Type B pancreatic cell (in vitro differentiated cells): ENCODE measurements around the gene PCBP2. TPM values are rescaled to one million over a fixed set of nuclear protein-coding genes. Genes with fewer than 3 reads are reported as not detected.
"Not testable (repeated sequence)": the region's sequence is repeated elsewhere in the genome, so short reads cannot be mapped to it uniquely, and the experiment has no call there.

Experiments used
- DNase-seq: peaks from one replicate; pipeline ENCODE4 v3.0.0; 2021; ENCODE audit warnings: mixed read lengths; ENCODE audit not compliant: unreplicated experiment; ENCODE audit errors: extremely low spot score
- H3K27ac Mint-ChIP-seq: 2 replicates; pipeline ENCODE4 v1.8.0; 2021; ENCODE audit warnings: mild to moderate bottlenecking, mixed read lengths
- H3K27me3 Mint-ChIP-seq: 2 replicates; pipeline ENCODE4 v1.8.0; 2021; ENCODE audit warnings: mixed read lengths
- H3K36me3 Mint-ChIP-seq: 2 replicates; pipeline ENCODE4 v1.8.0; 2021; ENCODE audit warnings: mixed read lengths
- H3K4me1 Mint-ChIP-seq: one replicate; pipeline ENCODE4 v1.8.0; 2021; ENCODE audit warnings: mixed read lengths; ENCODE audit not compliant: unreplicated experiment
- H3K4me3 Mint-ChIP-seq: 2 replicates; pipeline ENCODE4 v1.8.0; 2021; ENCODE audit warnings: mild to moderate bottlenecking, mixed read lengths
- H3K9me3 Mint-ChIP-seq: 2 replicates; pipeline ENCODE4 v1.8.0; 2021; ENCODE audit warnings: mixed read lengths
- CTCF ChIP-seq: fragments of 200-600 bp; sonication (generic); conservative IDR thresholded peaks from 2 replicates; pipeline ENCODE4 v1.5.0; 2021; ENCODE audit warnings: antibody characterized with exemption, mild to moderate bottlenecking
- long read RNA-seq: library from polyadenylated mRNA; unstranded; transcript quantifications from one replicate; pipeline ENCODE4 v2.0.0, GENCODE V29; 2020
- total RNA-seq: library from RNA; stranded (reverse); gene quantifications from 2 replicates; pipeline ENCODE4 v1.2.1, GENCODE V29; 2021; ENCODE audit warnings: low replicate concordance

The PCBP2 gene
- total RNA-seq, result 825 and 1,222 TPM in 2 replicates
- long read RNA-seq, transcript PCBP2-209 (3 exons, 1,696 nt), result major isoform, 6 of 78 reads
- long read RNA-seq, partial matches to known transcripts, result 48 of 78 reads
- long read RNA-seq, other reads (novel, unspliced or antisense), result 15 of 78 reads

- H3K9me3 Mint-ChIP-seq, result no peaks in the 10 kb centered on the region
- peaks cover 23% of the 10 kb centered on the region for H3K4me1 Mint-ChIP-seq
- H3K36me3 Mint-ChIP-seq, result peaks cover 33% of the 10 kb centered on the region
- no peaks in the 10 kb centered on the region for H3K27me3 Mint-ChIP-seq
- H3K4me3 Mint-ChIP-seq, result peak within 1 kb of the TSS; percentile 98
- DNase-seq, result peak; percentile 99
- peak within 1 kb of the TSS; percentile 99 for H3K27ac Mint-ChIP-seq
- TF ChIP-seq CTCF, result peak; percentile 88
Observed at GRCh38 chr12:53451661-53452158, at the start of gene PCBP2. Gene PCBP2, plus strand, starts transcription at chr12:53452102. Its CDS starts 2,699 bp downstream, at chr12:53454801.

GRCh38 chr12:53402351-53402750, 49.6 kb upstream of the PCBP2 start:
- not testable (repeated sequence) for H3K27me3 Mint-ChIP-seq

GRCh38 chr12:53402871-53403270, 49.0 kb upstream of the PCBP2 start:
- Mint-ChIP-seq H3K36me3 (peaks cover 14% of the 10 kb centered on the region), H3K27ac (no peak overlapping the region), H3K27me3 (no peaks in the 10 kb centered on the region), H3K9me3 (no peaks in the 10 kb centered on the region), H3K4me1 (no peaks in the 10 kb centered on the region), H3K4me3 (no peak overlapping the region)
- TF ChIP-seq CTCF, result no peak
- no peak for DNase-seq

More at GRCh38 chr12:53402351-53402750, 49.6 kb upstream of the PCBP2 start:
- H3K4me1 Mint-ChIP-seq, DNase-seq, H3K27ac Mint-ChIP-seq, H3K4me3 Mint-ChIP-seq, H3K9me3 Mint-ChIP-seq: not testable (repeated sequence)
- peaks cover 14% of the 10 kb centered on the region for H3K36me3 Mint-ChIP-seq

GRCh38 chr12:53410951-53411350, 41.0 kb upstream of the PCBP2 start:
- no peak overlapping the region for H3K4me3 Mint-ChIP-seq
- no peaks in the 10 kb centered on the region for H3K27me3 Mint-ChIP-seq
- no peak for TF ChIP-seq CTCF
- H3K9me3 Mint-ChIP-seq, result no peaks in the 10 kb centered on the region
- peaks cover 15% of the 10 kb centered on the region for H3K4me1 Mint-ChIP-seq
- H3K27ac Mint-ChIP-seq, result no peak overlapping the region
- H3K36me3 Mint-ChIP-seq, result peaks cover 23% of the 10 kb centered on the region
- no peak for DNase-seq

- H3K36me3 Mint-ChIP-seq, result peaks cover 19% of the 10 kb centered on the region
- peaks cover 18% of the 10 kb centered on the region for H3K4me1 Mint-ChIP-seq
- no peaks in the 10 kb centered on the region for H3K27me3 Mint-ChIP-seq
- H3K4me3 Mint-ChIP-seq, result no peak overlapping the region
- no peak for TF ChIP-seq CTCF
- no peak overlapping the region for H3K27ac Mint-ChIP-seq
- DNase-seq, result no peak
- H3K9me3 Mint-ChIP-seq, result no peaks in the 10 kb centered on the region
Observed at GRCh38 chr12:53413485-53414204, 38.3 kb upstream of the PCBP2 start.

- Mint-ChIP-seq H3K27me3 (no peaks in the 10 kb centered on the region), H3K36me3 (peaks cover 15% of the 10 kb centered on the region), H3K4me1 (peaks cover 27% of the 10 kb centered on the region), H3K4me3 (no peak overlapping the region), H3K27ac (no peak overlapping the region), H3K9me3 (no peaks in the 10 kb centered on the region)
- DNase-seq, result no peak
- no peak for TF ChIP-seq CTCF
Observed at GRCh38 chr12:53414756-53415417, 37.0 kb upstream of the PCBP2 start.

GRCh38 chr12:53415752-53416389, 36.0 kb upstream of the PCBP2 start:
- not testable (repeated sequence) for H3K4me3 Mint-ChIP-seq, H3K9me3 Mint-ChIP-seq, DNase-seq, H3K27me3 Mint-ChIP-seq
- peaks cover 31% of the 10 kb centered on the region for H3K4me1 Mint-ChIP-seq
- H3K27ac Mint-ChIP-seq, result peak overlapping the region; percentile 23
- H3K36me3 Mint-ChIP-seq, result peaks cover 12% of the 10 kb centered on the region

GRCh38 chr12:53417291-53417816, 34.5 kb upstream of the PCBP2 start:
- peaks cover 37% of the 10 kb centered on the region for H3K4me1 Mint-ChIP-seq
- not testable (repeated sequence) for H3K27me3 Mint-ChIP-seq, H3K9me3 Mint-ChIP-seq, DNase-seq, H3K27ac Mint-ChIP-seq, H3K4me3 Mint-ChIP-seq, H3K36me3 Mint-ChIP-seq
